Left ventricle myocardium inferior (tissue), 1 donor: Measurements from ENCODE around the gene EPHB1. TPM values are rescaled to one million over a fixed set of nuclear protein-coding genes. Genes with fewer than 3 reads are reported as not detected.

Source experiments
- DNase-seq: peaks from one replicate; pipeline ENCODE4 v3.0.0-alpha.2; 2020
- H3K27ac ChIP-seq: fragments of 200-600 bp; replicated peaks from 2 replicates; pipeline ENCODE4 v1.8.0; 2021
- H3K27me3 ChIP-seq: fragments of 200-600 bp; 2 replicates; pipeline ENCODE4 v1.8.0; 2021; ENCODE audit warnings: low read depth
- H3K36me3 ChIP-seq: fragments of 200-600 bp; 2 replicates; pipeline ENCODE4 v1.8.0; 2021
- H3K4me1 ChIP-seq: fragments of 200-600 bp; 2 replicates; pipeline ENCODE4 v1.8.0; 2021
- H3K4me3 ChIP-seq: fragments of 200-600 bp; 2 replicates; pipeline ENCODE4 v1.8.0; 2021; ENCODE audit warnings: mild to moderate bottlenecking, moderate library complexity
- H3K9me3 ChIP-seq: fragments of 200-600 bp; replicated peaks from 2 replicates; pipeline ENCODE4 v1.8.0; 2021
- intact Hi-C: fragments of 100-400 bp; cut with micrococcal nuclease; formaldehyde crosslinking; loops from one replicate; pipeline ENCODE4 v1.11.0; 2022
- total RNA-seq: library from RNA; stranded (reverse); fragmentation: NEBNext Ultra II Directional; extraction: Animal tissue kit (Norgen Biotek cat#: 25700); gene quantifications from one replicate; pipeline ENCODE4 v1.2.1, GENCODE V29; 2021
- TF ChIP-seq, protein P1 (sequence below): fragments of 200-600 bp; IDR thresholded peaks from 2 replicates; pipeline ENCODE4 v1.8.0; 2021; ENCODE audit warnings: antibody characterized with exemption, mild to moderate bottlenecking, borderline replicate concordance
- donor health status: DM: no; HTN: yes; CAD: no; lungs with severe emphysema.

EPHB1 gene
- total RNA-seq, 1 donor from 2014 or later = 1.3 TPM

DNA sequence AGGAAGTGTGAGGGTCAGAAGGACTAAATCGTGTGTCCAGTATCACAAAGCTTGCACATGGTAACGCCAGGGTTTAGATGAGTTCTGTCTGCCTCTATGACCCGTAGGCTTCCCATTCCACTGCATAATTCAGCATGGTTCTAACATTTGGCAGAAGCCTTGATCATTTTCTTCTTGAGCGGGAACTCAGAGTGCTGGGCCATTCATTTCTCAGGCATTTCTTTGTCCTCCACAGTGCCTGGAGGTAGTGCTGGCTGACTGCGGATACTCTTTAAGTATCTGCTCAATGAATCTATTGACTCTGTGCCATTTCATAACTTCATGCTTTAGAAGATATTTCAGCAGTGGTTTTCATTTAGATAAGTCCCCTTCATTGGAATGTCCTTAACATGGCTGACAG is 370.2 kb downstream of the EPHB1 start:
- Histone ChIP-seq H3K27ac (no peak overlapping the region), H3K36me3 (no peaks in the 10 kb centered on the region), H3K27me3 (no peaks in the 10 kb centered on the region), H3K4me1 (no peaks in the 10 kb centered on the region), H3K9me3 (no peaks in the 10 kb centered on the region), H3K4me3 (no peak overlapping the region)
- TF ChIP-seq, protein P1, sequence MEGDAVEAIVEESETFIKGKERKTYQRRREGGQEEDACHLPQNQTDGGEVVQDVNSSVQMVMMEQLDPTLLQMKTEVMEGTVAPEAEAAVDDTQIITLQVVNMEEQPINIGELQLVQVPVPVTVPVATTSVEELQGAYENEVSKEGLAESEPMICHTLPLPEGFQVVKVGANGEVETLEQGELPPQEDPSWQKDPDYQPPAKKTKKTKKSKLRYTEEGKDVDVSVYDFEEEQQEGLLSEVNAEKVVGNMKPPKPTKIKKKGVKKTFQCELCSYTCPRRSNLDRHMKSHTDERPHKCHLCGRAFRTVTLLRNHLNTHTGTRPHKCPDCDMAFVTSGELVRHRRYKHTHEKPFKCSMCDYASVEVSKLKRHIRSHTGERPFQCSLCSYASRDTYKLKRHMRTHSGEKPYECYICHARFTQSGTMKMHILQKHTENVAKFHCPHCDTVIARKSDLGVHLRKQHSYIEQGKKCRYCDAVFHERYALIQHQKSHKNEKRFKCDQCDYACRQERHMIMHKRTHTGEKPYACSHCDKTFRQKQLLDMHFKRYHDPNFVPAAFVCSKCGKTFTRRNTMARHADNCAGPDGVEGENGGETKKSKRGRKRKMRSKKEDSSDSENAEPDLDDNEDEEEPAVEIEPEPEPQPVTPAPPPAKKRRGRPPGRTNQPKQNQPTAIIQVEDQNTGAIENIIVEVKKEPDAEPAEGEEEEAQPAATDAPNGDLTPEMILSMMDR = no peak
- intact Hi-C loops = no loop called here
- DNase-seq = no peak

DNA sequence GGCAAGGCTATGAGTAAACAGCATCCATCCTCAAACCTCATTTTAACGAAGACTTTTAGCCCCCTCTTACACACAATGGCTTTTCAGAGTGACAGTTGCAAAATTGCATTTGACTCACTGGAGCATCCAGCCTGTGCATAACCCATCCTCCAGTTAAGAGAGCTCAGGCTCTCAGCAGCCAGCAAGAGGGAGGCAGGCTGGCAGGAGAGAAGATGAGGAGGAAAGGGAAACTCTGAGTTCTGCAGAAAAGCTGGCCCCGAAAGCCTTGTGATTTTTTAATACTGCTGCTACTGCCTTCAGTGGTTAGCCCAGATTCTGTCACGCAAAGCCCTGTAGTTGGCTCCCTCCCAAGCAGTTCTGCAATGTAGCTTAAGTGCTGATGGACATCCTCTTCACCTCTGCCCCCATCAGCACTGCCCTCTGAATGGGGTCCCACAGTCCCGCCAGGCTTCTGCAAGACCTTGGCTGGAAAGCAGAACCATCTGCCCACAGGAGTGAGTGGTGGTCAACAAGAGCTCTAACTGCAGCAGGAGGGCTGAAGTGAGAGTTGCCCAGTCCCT is 371.3 kb downstream of the EPHB1 start:
- intact Hi-C loops = no loop called here
- TF ChIP-seq, protein P1 = no peak

DNA sequence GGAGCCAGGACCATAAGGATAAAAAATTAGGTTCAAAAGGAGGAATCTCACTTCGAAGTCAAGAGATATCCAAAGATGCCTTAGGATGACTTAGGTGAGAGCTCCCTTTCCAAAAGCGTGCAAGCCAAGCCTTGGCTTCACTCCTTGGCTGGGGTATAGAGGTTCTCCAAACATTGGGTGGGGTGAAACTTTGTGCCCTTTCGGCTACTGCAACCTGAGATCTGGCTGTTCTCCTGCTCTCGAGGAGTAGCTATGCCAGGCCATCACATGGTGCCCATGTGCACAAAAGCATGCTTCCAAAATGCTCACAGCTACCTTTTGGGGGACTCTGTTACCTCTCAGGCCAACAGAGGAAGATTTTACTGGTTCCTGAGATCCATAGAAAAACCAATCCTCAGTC is 373.8 kb downstream of the EPHB1 start:
- Histone ChIP-seq H3K9me3 (no peaks in the 10 kb centered on the region), H3K27ac (no peak overlapping the region), H3K27me3 (no peaks in the 10 kb centered on the region), H3K4me3 (no peak overlapping the region), H3K4me1 (no peaks in the 10 kb centered on the region), H3K36me3 (no peaks in the 10 kb centered on the region)
- intact Hi-C loops = no loop called here
- TF ChIP-seq, protein P1 = no peak
- DNase-seq = no peak

More for the DNA sequence above, 371.3 kb downstream of the EPHB1 start:
- Histone ChIP-seq H3K4me1 (no peaks in the 10 kb centered on the region), H3K27ac (no peak overlapping the region), H3K27me3 (no peaks in the 10 kb centered on the region), H3K36me3 (no peaks in the 10 kb centered on the region), H3K4me3 (no peak overlapping the region), H3K9me3 (no peaks in the 10 kb centered on the region)
- no peak for DNase-seq

DNA sequence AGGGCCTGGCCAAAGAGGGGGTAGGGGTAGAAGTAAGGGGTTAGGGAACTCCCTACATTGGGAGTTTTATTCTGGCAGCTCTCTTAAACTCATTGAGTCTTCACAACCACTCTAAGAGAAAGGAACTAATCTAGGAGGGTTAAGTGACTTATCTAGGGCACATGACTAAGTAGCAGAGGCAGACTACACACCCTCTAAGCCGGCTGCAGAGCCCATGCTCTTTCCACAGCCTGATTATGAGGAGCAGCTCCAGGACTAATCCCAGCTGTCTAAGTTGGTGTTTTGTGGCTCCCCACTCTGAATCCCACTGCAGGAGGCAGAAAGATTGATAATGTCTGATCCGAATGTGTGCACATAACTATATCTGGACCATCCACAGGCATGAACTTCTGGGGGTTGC is 374.6 kb downstream of the EPHB1 start:
- no peaks in the 10 kb centered on the region for H3K4me1 ChIP-seq
- intact Hi-C loops = no loop called here
- H3K36me3 ChIP-seq = no peaks in the 10 kb centered on the region
- no peak overlapping the region for H3K4me3 ChIP-seq
- H3K27ac ChIP-seq = no peak overlapping the region
- H3K9me3 ChIP-seq = no peaks in the 10 kb centered on the region
- H3K27me3 ChIP-seq = no peaks in the 10 kb centered on the region
- TF ChIP-seq, protein P1 = no peak
- DNase-seq = no peak

DNA sequence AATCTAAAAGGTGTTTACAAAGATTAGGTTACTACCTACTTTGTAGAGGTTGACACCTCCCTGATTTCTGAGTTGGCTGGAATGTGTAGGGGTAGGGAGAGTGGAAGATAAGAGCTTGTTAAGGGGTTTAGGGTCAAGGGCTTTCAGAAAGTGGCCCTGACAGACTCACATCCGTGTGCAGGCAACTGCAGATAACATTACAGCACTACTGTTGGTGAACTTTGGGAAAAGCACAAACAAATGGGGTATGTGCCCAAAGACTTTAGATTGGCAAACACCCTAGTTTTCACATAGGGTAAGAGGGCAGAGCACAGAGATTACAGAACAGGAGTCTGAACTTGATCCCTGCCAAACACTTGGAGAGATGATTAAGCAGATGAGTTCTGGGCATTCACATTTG is 375.7 kb downstream of the EPHB1 start:
- Histone ChIP-seq H3K4me1 (no peaks in the 10 kb centered on the region), H3K9me3 (no peaks in the 10 kb centered on the region), H3K36me3 (no peaks in the 10 kb centered on the region), H3K4me3 (no peak overlapping the region), H3K27me3 (no peaks in the 10 kb centered on the region), H3K27ac (no peak overlapping the region)
- DNase-seq = no peak
- TF ChIP-seq, protein P1 = no peak
- intact Hi-C loops = no loop called here
